HepG2 (cell line): Measurements from ENCODE around the gene PTGDR2. TPM values are rescaled to one million over a fixed set of nuclear protein-coding genes. Genes with fewer than 3 reads are reported as not detected.

Experiments used
- FUBP1 ChIP-seq: sonication (generic); formaldehyde crosslinking; IDR thresholded peaks from 2 replicates; pipeline ENCODE4 v1.5.1; 2020; ENCODE audit warnings: missing genetic modification reagents, mild to moderate bottlenecking, borderline replicate concordance
- HMGXB4 ChIP-seq, 2 experiments: sonication (generic) in 1 of 2; formaldehyde crosslinking in 1 of 2; IDR thresholded peaks; 2 replicates each; pipeline versions ENCODE4 v1.4.0 to v1.6.1; 2018 to 2020; ENCODE audit warnings: missing genetic modification reagents in 2 of 2, borderline replicate concordance in 1 of 2, low read depth in 1 of 2, mild to moderate bottlenecking in 1 of 2, missing biosample characterization in 1 of 2
- SIN3A ChIP-seq: IDR thresholded peaks from 2 replicates; pipeline ENCODE4 v1.6.1; 2011; ENCODE audit warnings: low read depth, mild to moderate bottlenecking, control low read depth, low read length, borderline replicate concordance
- SPEN ChIP-seq: sonication (generic); formaldehyde crosslinking; IDR thresholded peaks from 2 replicates; pipeline ENCODE4 v1.5.1; 2020; ENCODE audit warnings: low read depth, mild to moderate bottlenecking, missing genetic modification reagents
- TBP ChIP-seq: sonication (generic); formaldehyde crosslinking; IDR thresholded peaks from 2 replicates; pipeline ENCODE4 v1.5.0; 2020; ENCODE audit warnings: missing genetic modification reagents
- THRA ChIP-seq: sonication (generic); formaldehyde crosslinking; IDR thresholded peaks from 2 replicates; pipeline ENCODE4 v1.4.0; 2020; ENCODE audit warnings: missing genetic modification reagents, borderline replicate concordance
- USF2 ChIP-seq, 2 experiments: sonication (generic) in 1 of 2; formaldehyde crosslinking in 1 of 2; IDR thresholded peaks; 2 replicates each; pipeline versions ENCODE4 v1.5.1 to v1.6.1; 2011 to 2020; ENCODE audit warnings: borderline replicate concordance in 1 of 2, low read depth in 1 of 2, low read length in 1 of 2, mild to moderate bottlenecking in 1 of 2, missing genetic modification reagents in 1 of 2, moderate library complexity in 1 of 2
- ZFP1 ChIP-seq: IDR thresholded peaks from 2 replicates; pipeline ENCODE4 v1.6.1; 2016
- ZNF12 ChIP-seq: sonication (generic); formaldehyde crosslinking; IDR thresholded peaks from 2 replicates; pipeline ENCODE4 v1.5.0; 2020; ENCODE audit warnings: missing genetic modification reagents
- ZNF136 ChIP-seq: sonication (generic); formaldehyde crosslinking; IDR thresholded peaks from 2 replicates; pipeline ENCODE4 v1.8.1; 2022; ENCODE audit warnings: low read depth, mild to moderate bottlenecking, moderate library complexity, missing genetic modification reagents
- ZNF33B ChIP-seq: sonication (generic); formaldehyde crosslinking; IDR thresholded peaks from 2 replicates; pipeline ENCODE4 v1.5.1; 2020; ENCODE audit warnings: mild to moderate bottlenecking, missing genetic modification reagents
- polyA plus RNA-seq, 8 experiments: library from polyadenylated mRNA; depleted of rRNA in 3 of 8; stranded (reverse) in 7 of 8; unstranded in 1 of 8; fragments of >200 nt; fragmentation: Illumina TruSeq in 4 of 8; extraction: Trizol in 4 of 8; gene quantifications; 2 replicates each; pipeline versions ENCODE4 v1.2.1 to v1.2.3, GENCODE V29; 2011 to 2016; ENCODE audit warnings: low read depth in 4 of 8, missing spikeins in 1 of 8, mixed read lengths in 1 of 8; ENCODE audit not compliant: insufficient read depth in 1 of 8
- total RNA-seq, 5 experiments: library from RNA; depleted of rRNA; stranded (reverse); fragments of >200 nt; fragmentation: Illumina TruSeq; extraction: Trizol; gene quantifications; 2 replicates each; pipeline ENCODE4 v1.2.3, GENCODE V29; 2016; ENCODE audit warnings: low read depth in 1 of 5
- TF ChIP-seq, protein P1 (sequence below): IDR thresholded peaks from 2 replicates; pipeline ENCODE4 v1.6.1; 2012; ENCODE audit warnings: inconsistent platforms
- TF ChIP-seq, protein P2 (sequence below): sonication (generic); formaldehyde crosslinking; IDR thresholded peaks from 2 replicates; pipeline ENCODE4 v1.5.0; 2020; ENCODE audit warnings: missing genetic modification reagents, mild to moderate bottlenecking, borderline replicate concordance
- TF ChIP-seq, protein P3 (sequence below): sonication (generic); formaldehyde crosslinking; IDR thresholded peaks from 2 replicates; pipeline ENCODE4 v1.8.0; 2023; ENCODE audit warnings: mild to moderate bottlenecking, missing genetic modification reagents
- TF ChIP-seq, protein P4 (sequence below): IDR thresholded peaks from 2 replicates; pipeline ENCODE4 v1.6.1; 2016; ENCODE audit warnings: mild to moderate bottlenecking, missing biosample characterization, missing genetic modification reagents

Gene PTGDR2
- total and polyA plus RNA-seq, 2 of the 13 experiments (the other 11 are each of a cell fraction or from before 2014, with no cell fraction given), result 1.9 to 2.5 TPM

DNA sequence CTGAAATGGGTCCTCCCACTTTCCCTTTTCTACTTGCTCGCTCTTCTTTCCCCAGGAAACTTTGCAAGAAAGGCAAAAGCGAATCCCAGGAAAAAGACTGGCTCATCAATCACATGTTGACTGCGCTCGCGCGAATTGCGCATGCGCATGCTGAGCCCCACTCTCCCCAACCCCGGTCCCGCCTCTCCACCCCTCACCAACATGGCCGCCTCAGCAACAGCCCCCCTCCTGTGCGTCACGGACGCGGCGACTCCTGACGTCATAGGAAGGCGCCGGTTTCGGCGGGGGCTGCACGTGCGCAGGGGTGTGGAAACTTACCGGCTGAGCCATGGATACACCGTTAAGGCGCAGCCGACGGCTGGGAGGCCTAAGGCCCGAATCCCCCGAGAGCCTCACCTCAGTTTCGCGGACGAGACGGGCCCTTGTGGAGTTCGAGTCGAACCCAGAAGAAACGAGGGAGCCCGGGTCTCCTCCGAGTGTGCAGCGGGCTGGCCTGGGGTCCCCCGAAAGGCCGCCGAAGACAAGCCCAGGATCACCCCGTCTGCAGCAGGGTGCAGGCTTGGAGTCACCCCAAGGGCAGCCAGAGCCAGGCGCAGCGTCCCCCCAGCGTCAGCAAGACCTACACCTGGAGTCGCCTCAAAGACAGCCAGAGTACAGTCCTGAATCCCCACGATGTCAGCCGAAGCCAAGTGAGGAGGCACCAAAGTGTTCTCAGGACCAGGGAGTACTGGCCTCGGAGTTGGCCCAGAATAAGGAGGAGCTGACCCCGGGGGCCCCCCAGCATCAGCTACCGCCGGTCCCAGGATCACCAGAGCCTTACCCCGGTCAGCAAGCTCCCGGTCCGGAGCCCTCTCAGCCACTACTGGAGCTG, 13.7 kb downstream of the PTGDR2 start, which contains the start of gene CCDC86 (continued):
- TF ChIP-seq FUBP1 (CRISPR knock-in tag), result no peak
- peak; percentile 83 to 89 for TF ChIP-seq HMGXB4 (CRISPR knock-in tag; IDR thresholded peaks at IDR 0.05; ENCODE audit: borderline replicate concordance in 1 of 2, low read depth in 1 of 2)
- TF ChIP-seq, protein P1, sequence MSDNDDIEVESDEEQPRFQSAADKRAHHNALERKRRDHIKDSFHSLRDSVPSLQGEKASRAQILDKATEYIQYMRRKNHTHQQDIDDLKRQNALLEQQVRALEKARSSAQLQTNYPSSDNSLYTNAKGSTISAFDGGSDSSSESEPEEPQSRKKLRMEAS, result peak; percentile 100
- peak; percentile 57 for TF ChIP-seq USF2 (IDR thresholded peaks at IDR 0.05; ENCODE audit: low read depth, low read length)
- TF ChIP-seq USF2 (CRISPR knock-in tag; IDR thresholded peaks at IDR 0.05; ENCODE audit: borderline replicate concordance), result peak; percentile 38; the same call in 1 of the 2 replicates
- TF ChIP-seq ZNF33B (CRISPR knock-in tag), result no peak
- TF ChIP-seq, protein P2, sequence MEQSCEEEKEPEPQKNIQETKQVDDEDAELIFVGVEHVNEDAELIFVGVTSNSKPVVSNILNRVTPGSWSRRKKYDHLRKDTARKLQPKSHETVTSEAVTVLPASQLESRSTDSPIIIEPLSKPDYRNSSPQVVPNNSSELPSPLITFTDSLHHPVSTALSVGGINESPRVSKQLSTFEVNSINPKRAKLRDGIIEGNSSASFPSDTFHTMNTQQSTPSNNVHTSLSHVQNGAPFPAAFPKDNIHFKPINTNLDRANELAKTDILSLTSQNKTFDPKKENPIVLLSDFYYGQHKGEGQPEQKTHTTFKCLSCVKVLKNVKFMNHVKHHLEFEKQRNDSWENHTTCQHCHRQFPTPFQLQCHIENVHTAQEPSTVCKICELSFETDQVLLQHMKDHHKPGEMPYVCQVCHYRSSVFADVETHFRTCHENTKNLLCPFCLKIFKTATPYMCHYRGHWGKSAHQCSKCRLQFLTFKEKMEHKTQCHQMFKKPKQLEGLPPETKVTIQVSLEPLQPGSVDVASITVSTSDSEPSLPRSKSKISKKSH (CRISPR knock-in tag), result peak; percentile 54; the same call in 1 of the 2 replicates
- 0 out of 2 replicates have a peak, but pooled peaks have one; percentile 37 for TF ChIP-seq ZNF136 (CRISPR knock-in tag)
- peak; percentile 12; the same call in 1 of the 2 replicates for TF ChIP-seq ZNF12 (CRISPR knock-in tag)
- peak; percentile 91 for TF ChIP-seq SPEN (CRISPR knock-in tag)
- TF ChIP-seq THRA (CRISPR knock-in tag), result peak; percentile 74
- TF ChIP-seq, protein P3, sequence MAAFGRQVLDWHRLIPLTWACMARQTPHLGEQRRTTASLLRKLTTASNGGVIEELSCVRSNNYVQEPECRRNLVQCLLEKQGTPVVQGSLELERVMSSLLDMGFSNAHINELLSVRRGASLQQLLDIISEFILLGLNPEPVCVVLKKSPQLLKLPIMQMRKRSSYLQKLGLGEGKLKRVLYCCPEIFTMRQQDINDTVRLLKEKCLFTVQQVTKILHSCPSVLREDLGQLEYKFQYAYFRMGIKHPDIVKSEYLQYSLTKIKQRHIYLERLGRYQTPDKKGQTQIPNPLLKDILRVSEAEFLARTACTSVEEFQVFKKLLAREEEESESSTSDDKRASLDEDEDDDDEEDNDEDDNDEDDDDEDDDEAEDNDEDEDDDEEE (CRISPR knock-in tag), result peak; percentile 89; the same call in 1 of the 2 replicates
- peak; percentile 98 for TF ChIP-seq SIN3A
- no peak for TF ChIP-seq TBP (CRISPR knock-in tag)
- TF ChIP-seq, protein P4, sequence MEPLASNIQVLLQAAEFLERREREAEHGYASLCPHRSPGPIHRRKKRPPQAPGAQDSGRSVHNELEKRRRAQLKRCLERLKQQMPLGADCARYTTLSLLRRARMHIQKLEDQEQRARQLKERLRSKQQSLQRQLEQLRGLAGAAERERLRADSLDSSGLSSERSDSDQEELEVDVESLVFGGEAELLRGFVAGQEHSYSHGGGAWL (CRISPR knock-in tag), result peak; percentile 99
- TF ChIP-seq ZFP1 (CRISPR knock-in tag), result 0 out of 2 replicates have a peak, but pooled peaks have one; percentile 42
